Keratinocyte (primary cell): ENCODE results near the gene SLC15A5. TPM values are rescaled to one million over a fixed set of nuclear protein-coding genes. Genes with fewer than 3 reads are reported as not detected.

Experiments
- DNase-seq: peaks from one replicate; pipeline ENCODE4 v3.0.0-alpha.2; 2011; ENCODE audit warnings: low read depth, missing footprints, low spot score
- FAIRE-seq: peaks from 2 replicates; lab custom pipeline; 2011; peaks lifted over from hg19 to GRCh38; lab: Jason Lieb, UNC
- H2AFZ ChIP-seq: 2 replicates; pipeline ENCODE4 v1.6.0; 2012; ENCODE audit warnings: low read length, control low read depth, inconsistent platforms; ENCODE audit not compliant: control insufficient read depth
- H3K27ac ChIP-seq: 2 replicates; pipeline ENCODE4 v1.5.1; 2011; ENCODE audit warnings: low read length; ENCODE audit not compliant: control insufficient read depth, insufficient read depth
- H3K27me3 ChIP-seq: 3 replicates; pipeline ENCODE4 v1.6.0; 2011; ENCODE audit warnings: low read length; ENCODE audit not compliant: control insufficient read depth, insufficient read depth; ENCODE audit errors: extremely low read depth
- H3K36me3 ChIP-seq, 2 experiments: 2 replicates in 1 of 2; 3 replicates in 1 of 2; pipeline ENCODE4 v1.5.1; 2011; ENCODE audit warnings: low read length in 2 of 2, mild to moderate bottlenecking in 1 of 2; ENCODE audit not compliant: control insufficient read depth in 2 of 2, insufficient read depth in 2 of 2; ENCODE audit errors: extremely low read depth in 1 of 2
- H3K4me1 ChIP-seq: 3 replicates; pipeline ENCODE4 v1.5.1; 2011; ENCODE audit warnings: low read length; ENCODE audit not compliant: control insufficient read depth, insufficient read depth; ENCODE audit errors: extremely low read depth
- H3K4me2 ChIP-seq: 3 replicates; pipeline ENCODE4 v1.6.0; 2011; ENCODE audit warnings: low read depth, low read length; ENCODE audit not compliant: control insufficient read depth, insufficient read depth; ENCODE audit errors: extremely low read depth
- H3K4me3 ChIP-seq, 3 experiments: fragments of 200-600 bp in 1 of 3; sonication (generic) in 1 of 3; 2 replicates in 2 of 3; 3 replicates in 1 of 3; pipeline ENCODE4 v1.5.1; 2011 to 2016; ENCODE audit warnings: low read length in 3 of 3, mild to moderate bottlenecking in 3 of 3, control low read depth in 2 of 3, inconsistent platforms in 1 of 3, low read depth in 1 of 3, mixed read lengths in 1 of 3, mixed run types in 1 of 3, moderate library complexity in 1 of 3; ENCODE audit not compliant: control insufficient read depth in 2 of 3, insufficient read depth in 2 of 3; ENCODE audit errors: extremely low read depth in 1 of 3
- H3K79me2 ChIP-seq: 2 replicates; pipeline ENCODE4 v1.6.0; 2012; ENCODE audit warnings: low read length; ENCODE audit not compliant: control insufficient read depth, insufficient read depth
- H3K9ac ChIP-seq: 3 replicates; pipeline ENCODE4 v1.6.0; 2011; ENCODE audit warnings: low read length; ENCODE audit not compliant: control insufficient read depth, insufficient read depth; ENCODE audit errors: extremely low read depth
- H3K9me1 ChIP-seq: 3 replicates; pipeline ENCODE4 v1.6.0; 2011; ENCODE audit warnings: low read length; ENCODE audit not compliant: control insufficient read depth, insufficient read depth; ENCODE audit errors: extremely low read depth
- H3K9me3 ChIP-seq: 2 replicates; pipeline ENCODE4 v1.5.1; 2012; ENCODE audit warnings: low read depth, low read length; ENCODE audit not compliant: control insufficient read depth
- H4K20me1 ChIP-seq: 3 replicates; pipeline ENCODE4 v1.6.0; 2011; ENCODE audit warnings: low read length; ENCODE audit not compliant: control insufficient read depth, insufficient read depth; ENCODE audit errors: extremely low read depth
- CTCF ChIP-seq, 3 experiments: IDR thresholded peaks in 1 of 3; conservative IDR thresholded peaks in 1 of 3; optimal IDR thresholded peaks in 1 of 3; 2 replicates in 2 of 3; 3 replicates in 1 of 3; pipeline versions ENCODE3 to v1.5.1; 2011; ENCODE audit warnings: low read length in 3 of 3, mild to moderate bottlenecking in 3 of 3, moderate library complexity in 2 of 3, control low read depth in 1 of 3, inconsistent platforms in 1 of 3; ENCODE audit not compliant: insufficient read depth in 2 of 3; ENCODE audit errors: extremely low read depth in 1 of 3
- EZH2 ChIP-seq: IDR thresholded peaks from one replicate; pipeline ENCODE4 v1.6.1; 2012; ENCODE audit warnings: inconsistent platforms, mild to moderate bottlenecking, low read length, moderate library complexity
- dilution Hi-C: fragments of 300-500 bp; cut with MboI; formaldehyde crosslinking; loops from one replicate; pipeline ENCODE4 v1.7.0; 2020; ENCODE audit warnings: low sequenced_read_pairs; ENCODE audit not compliant: extremely low pct_ligation_motif_present
- polyA plus RNA-seq, 5 experiments: library from polyadenylated mRNA; depleted of rRNA in 3 of 5; stranded (reverse) in 3 of 5; stranded (forward) in 1 of 5; unstranded in 1 of 5; fragments of >200 nt; gene quantifications; 1 replicate in 1 of 5; 2 replicates in 3 of 5; 3 replicates in 1 of 5; pipeline versions ENCODE4 v1.2.1 to v1.2.3, GENCODE V29; 2011 to 2012; ENCODE audit warnings: missing spikeins in 2 of 5, low read depth in 1 of 5, low replicate concordance in 1 of 5

The SLC15A5 gene
- polyA plus RNA-seq, 1 donor (not counting 4 experiments of a cell fraction or from before 2014, with no cell fraction given) = not detected

GRCh38 chr12:16303939-16304338 is 26.5 kb upstream of the SLC15A5 start:
- H3K9me3 ChIP-seq = no peaks in the 10 kb centered on the region
- H3K4me3 ChIP-seq = no peak overlapping the region
- H3K4me1 ChIP-seq = no peaks in the 10 kb centered on the region
- DNase-seq (no peak), FAIRE-seq (no peak)
- H3K79me2 ChIP-seq = no peaks in the 10 kb centered on the region
- TF ChIP-seq EZH2 (no peak), CTCF (optimal IDR thresholded peaks at IDR 0.05 in 1 of 3, IDR thresholded peaks at IDR 0.05 in 1 of 3, conservative IDR thresholded peaks at IDR 0.05 in 1 of 3; ENCODE audit: extremely low read depth in 1 of 3, insufficient read depth in 2 of 3, low read length in 3 of 3) (no peak)
- no peaks in the 10 kb centered on the region for H3K27me3 ChIP-seq
- no peak overlapping the region for H3K27ac ChIP-seq
- H2AFZ ChIP-seq = no peak overlapping the region
- H3K9me1 ChIP-seq = no peaks in the 10 kb centered on the region
- H3K9ac ChIP-seq = no peak overlapping the region
- no peak overlapping the region for H3K4me2 ChIP-seq
- no peaks in the 10 kb centered on the region for H3K36me3 ChIP-seq
- dilution Hi-C loops = no loop called here
- no peaks in the 10 kb centered on the region for H4K20me1 ChIP-seq

- H3K9me1 ChIP-seq = no peaks in the 10 kb centered on the region
- DNase-seq (no peak), FAIRE-seq (no peak)
- H2AFZ ChIP-seq = no peak overlapping the region
- dilution Hi-C loops = no loop called here
- no peaks in the 10 kb centered on the region for H3K4me1 ChIP-seq
- no peaks in the 10 kb centered on the region for H3K9me3 ChIP-seq
- no peaks in the 10 kb centered on the region for H4K20me1 ChIP-seq
- H3K79me2 ChIP-seq = no peaks in the 10 kb centered on the region
- no peak overlapping the region for H3K4me3 ChIP-seq
- H3K27ac ChIP-seq = no peak overlapping the region
- TF ChIP-seq CTCF (optimal IDR thresholded peaks at IDR 0.05 in 1 of 3, IDR thresholded peaks at IDR 0.05 in 1 of 3, conservative IDR thresholded peaks at IDR 0.05 in 1 of 3; ENCODE audit: extremely low read depth in 1 of 3, insufficient read depth in 2 of 3, low read length in 3 of 3) (no peak), EZH2 (no peak)
- no peaks in the 10 kb centered on the region for H3K27me3 ChIP-seq
- no peaks in the 10 kb centered on the region for H3K36me3 ChIP-seq
- no peak overlapping the region for H3K9ac ChIP-seq
- no peak overlapping the region for H3K4me2 ChIP-seq
Measured at GRCh38 chr12:16300736-16301135, 23.3 kb upstream of the SLC15A5 start.
